H9 (cell line): Measurements from ENCODE around the gene USP4. TPM values are rescaled to one million over a fixed set of nuclear protein-coding genes. Genes with fewer than 3 reads are reported as not detected.

ENCODE experiments used
- DNase-seq: peaks from one replicate; pipeline ENCODE4 v3.0.0-alpha.2; 2017
- H2AFZ ChIP-seq: one replicate; pipeline ENCODE4 v1.6.1; 2013; ENCODE audit warnings: mild to moderate bottlenecking, low read length, control low read depth, moderate library complexity
- H2AK5ac ChIP-seq: 2 replicates; pipeline ENCODE4 v1.6.1; 2013; ENCODE audit warnings: low read length, control low read depth, mixed read lengths; ENCODE audit not compliant: insufficient read length
- H2BK120ac ChIP-seq: one replicate; pipeline ENCODE4 v1.6.1; 2013; ENCODE audit warnings: low read depth, mild to moderate bottlenecking, low read length, control low read depth, inconsistent platforms; ENCODE audit not compliant: poor library complexity, severe bottlenecking
- H2BK12ac ChIP-seq: 2 replicates; pipeline ENCODE4 v1.6.1; 2013; ENCODE audit warnings: low read length, control low read depth, mixed read lengths, low read depth; ENCODE audit not compliant: insufficient read length
- H2BK15ac ChIP-seq: 2 replicates; pipeline ENCODE4 v1.6.1; 2013; ENCODE audit warnings: low read depth, low read length, control low read depth
- H2BK20ac ChIP-seq: one replicate; pipeline ENCODE4 v1.6.1; 2013; ENCODE audit warnings: low read depth, mild to moderate bottlenecking, low read length, control low read depth, inconsistent platforms; ENCODE audit not compliant: poor library complexity, severe bottlenecking
- H2BK5ac ChIP-seq: 2 replicates; pipeline ENCODE4 v1.6.1; 2013; ENCODE audit warnings: low read length, control low read depth, mixed read lengths; ENCODE audit not compliant: insufficient read length
- H3K14ac ChIP-seq: 2 replicates; pipeline ENCODE4 v1.6.1; 2013; ENCODE audit warnings: low read length, control low read depth; ENCODE audit not compliant: insufficient read depth
- H3K18ac ChIP-seq: 2 replicates; pipeline ENCODE4 v1.6.1; 2013; ENCODE audit warnings: low read depth, mild to moderate bottlenecking, mixed read lengths, low read length, control low read depth; ENCODE audit not compliant: insufficient read length
- H3K23ac ChIP-seq: 2 replicates; pipeline ENCODE4 v1.6.1; 2013; ENCODE audit warnings: low read length, control low read depth, mixed read lengths, low read depth; ENCODE audit not compliant: insufficient read length
- H3K23me2 ChIP-seq: 2 replicates; pipeline ENCODE4 v1.6.1; 2013; ENCODE audit warnings: low read depth, mild to moderate bottlenecking, mixed read lengths, low read length, control low read depth; ENCODE audit not compliant: insufficient read length, poor library complexity, severe bottlenecking
- H3K27ac ChIP-seq: 2 replicates; pipeline ENCODE4 v1.5.1; 2013; ENCODE audit warnings: low read length, control low read depth, mixed read lengths, low read depth; ENCODE audit not compliant: insufficient read length
- H3K27me3 ChIP-seq: 2 replicates; pipeline ENCODE4 v1.6.1; 2013; ENCODE audit warnings: low read length, control low read depth, inconsistent platforms; ENCODE audit not compliant: insufficient read depth
- H3K4ac ChIP-seq: 2 replicates; pipeline ENCODE4 v1.6.1; 2013; ENCODE audit warnings: low read depth, mild to moderate bottlenecking, control low read depth, inconsistent platforms, low read length, moderate library complexity
- H3K4me1 ChIP-seq: 2 replicates; pipeline ENCODE4 v1.6.1; 2013; ENCODE audit warnings: low read length, control low read depth, inconsistent platforms; ENCODE audit not compliant: insufficient read depth
- H3K4me2 ChIP-seq: 2 replicates; pipeline ENCODE4 v1.6.1; 2013; ENCODE audit warnings: low read length, control low read depth, mixed read lengths; ENCODE audit not compliant: insufficient read length, insufficient read depth
- H3K56ac ChIP-seq: 2 replicates; pipeline ENCODE4 v1.6.1; 2013; ENCODE audit warnings: low read depth, mild to moderate bottlenecking, mixed read lengths, low read length, control low read depth; ENCODE audit not compliant: insufficient read length
- H3K79me1 ChIP-seq: 2 replicates; pipeline ENCODE4 v1.6.1; 2013; ENCODE audit warnings: low read depth, mild to moderate bottlenecking, moderate library complexity, low read length, control low read depth, inconsistent platforms; ENCODE audit not compliant: insufficient read depth, poor library complexity, severe bottlenecking
- H3K79me2 ChIP-seq: 2 replicates; pipeline ENCODE4 v1.6.1; 2013; ENCODE audit warnings: low read length, control low read depth, inconsistent platforms; ENCODE audit not compliant: insufficient read depth
- H3K9ac ChIP-seq: 2 replicates; pipeline ENCODE4 v1.6.1; 2013; ENCODE audit warnings: low read length, control low read depth, mixed read lengths; ENCODE audit not compliant: insufficient read length; ENCODE audit errors: extremely low read depth
- H3K9me3 ChIP-seq: one replicate; pipeline ENCODE4 v1.6.1; 2013; ENCODE audit warnings: low read depth, low read length, inconsistent platforms; ENCODE audit not compliant: control insufficient read depth
- H3T11ph ChIP-seq: one replicate; pipeline ENCODE4 v1.6.1; 2013; ENCODE audit warnings: mild to moderate bottlenecking, low read length, control low read depth, inconsistent platforms
- H4K20me1 ChIP-seq: one replicate; pipeline ENCODE4 v1.6.1; 2013; ENCODE audit not compliant: control insufficient read depth, insufficient read length, insufficient read depth
- H4K5ac ChIP-seq: 2 replicates; pipeline ENCODE4 v1.6.1; 2013; ENCODE audit warnings: low read depth, mild to moderate bottlenecking, mixed read lengths, low read length, control low read depth; ENCODE audit not compliant: insufficient read length
- H4K8ac ChIP-seq: replicated peaks from 2 replicates; pipeline ENCODE4 v1.6.1; 2013; ENCODE audit warnings: low read length, control low read depth, mixed read lengths, low read depth; ENCODE audit not compliant: insufficient read length
- H4K91ac ChIP-seq: 2 replicates; pipeline ENCODE4 v1.6.1; 2013; ENCODE audit warnings: low read depth, mild to moderate bottlenecking, moderate library complexity, mixed read lengths, low read length, control low read depth; ENCODE audit not compliant: insufficient read length
- H3K27ac Mint-ChIP-seq, 3 experiments: 2 replicates in 2 of 3; 3 replicates in 1 of 3; pipeline ENCODE4 v1.8.0; 2020 to 2021; ENCODE audit warnings: mixed read lengths in 3 of 3, mild to moderate bottlenecking in 1 of 3, moderate library complexity in 1 of 3
- H3K27me3 Mint-ChIP-seq: 2 replicates; pipeline ENCODE4 v1.8.0; 2021; ENCODE audit warnings: low read depth, mild to moderate bottlenecking, moderate library complexity, mixed read lengths
- H3K36me3 Mint-ChIP-seq, 3 experiments: 2 replicates in 2 of 3; 3 replicates in 1 of 3; pipeline ENCODE4 v1.8.0; 2020 to 2021; ENCODE audit warnings: low read depth in 3 of 3, mixed read lengths in 3 of 3; ENCODE audit not compliant: insufficient read depth in 1 of 3
- H3K4me1 Mint-ChIP-seq, 2 experiments: 2 replicates each; pipeline ENCODE4 v1.8.0; 2020; ENCODE audit warnings: mixed read lengths in 2 of 2
- H3K4me3 Mint-ChIP-seq, 2 experiments: 2 replicates in 1 of 2; 3 replicates in 1 of 2; pipeline ENCODE4 v1.8.0; 2020 to 2021; ENCODE audit warnings: mild to moderate bottlenecking in 2 of 2, mixed read lengths in 2 of 2, moderate library complexity in 1 of 2
- H3K9me3 Mint-ChIP-seq, 2 experiments: 2 replicates in 1 of 2; 3 replicates in 1 of 2; pipeline ENCODE4 v1.8.0; 2020; ENCODE audit warnings: mild to moderate bottlenecking in 2 of 2, mixed read lengths in 2 of 2, moderate library complexity in 1 of 2
- CTCF ChIP-seq: fragments of 200-600 bp; sonication (generic); conservative IDR thresholded peaks from 3 replicates; pipeline ENCODE4 v1.8.0; 2021; ENCODE audit warnings: antibody characterized with exemption, mild to moderate bottlenecking
- WGBS: extraction: QIAGEN DNeasy Blood & Tissue Kit; methylation state at CpG from one replicate; pipeline ENCODE4 v1.1.7; 2013; ENCODE audit warnings: missing lambda C conversion rate, low lambda C conversion rate, mixed read lengths; ENCODE audit not compliant: insufficient read length; ENCODE audit errors: extremely low coverage; 5-methylcytosine and 5-hydroxymethylcytosine counted together
- total RNA-seq: library from RNA; stranded (reverse); gene quantifications from 2 replicates; pipeline ENCODE4 v1.2.1, GENCODE V29; 2021

USP4 gene
- total RNA-seq, 1 experiment from 2014 or later: 36.1 TPM

- no peaks in the 10 kb centered on the region; the same call in 1 of the 2 replicates for H3K79me2 ChIP-seq
- no peak overlapping the region for H3K27ac ChIP-seq
- H3K23me2 ChIP-seq: peaks cover 6% of the 10 kb centered on the region
- H3K56ac ChIP-seq: no peak overlapping the region
- WGBS: no CpG with 5 or more reads among the region's 5 CpGs
- no peak overlapping the region for H2BK12ac ChIP-seq
- H3K23ac ChIP-seq: no peak overlapping the region
- no peak overlapping the region for H3K9ac ChIP-seq
- no peak overlapping the region for H4K8ac ChIP-seq
- H2BK20ac ChIP-seq: no peak overlapping the region
- no peaks in the 10 kb centered on the region for H4K20me1 ChIP-seq
- no peak for DNase-seq
- no peak overlapping the region for H3K4me2 ChIP-seq
- no peak overlapping the region for H3K18ac ChIP-seq
- H3K4me3 Mint-ChIP-seq: no peak overlapping the region
- no peak overlapping the region for H2BK5ac ChIP-seq
- H4K91ac ChIP-seq: no peak overlapping the region
- H3K27me3 ChIP-seq: no peaks in the 10 kb centered on the region
- TF ChIP-seq CTCF: no peak
- no peak overlapping the region for H2BK120ac ChIP-seq
- no peaks in the 10 kb centered on the region; the same call in 1 of the 2 replicates for H3K4me1 ChIP-seq
- no peaks in the 10 kb centered on the region for H3K79me1 ChIP-seq
- H3K9me3 Mint-ChIP-seq: peaks cover 0 to 2% of the 10 kb centered on the region in 2 experiments; a peak in 1 of 5 replicates
- H3K14ac ChIP-seq: no peak overlapping the region
- no peak overlapping the region for H2AFZ ChIP-seq
- no peak overlapping the region for H2BK15ac ChIP-seq
- peaks cover 9 to 29% (median 18%) of the 10 kb centered on the region in 3 experiments for H3K36me3 Mint-ChIP-seq
- peaks cover 9 to 12% of the 10 kb centered on the region in 2 experiments for H3K4me1 Mint-ChIP-seq
- H3K27me3 Mint-ChIP-seq: peaks cover 3% of the 10 kb centered on the region; the same call in 1 of the 2 replicates
- no peak overlapping the region for H3K4ac ChIP-seq
- H4K5ac ChIP-seq: no peak overlapping the region
- H3K27ac Mint-ChIP-seq: peak overlapping the region in 1 of 3 experiments; percentile 5; a peak in 1 of 7 replicates
- H3T11ph ChIP-seq: no peak overlapping the region
- H3K9me3 ChIP-seq: no peaks in the 10 kb centered on the region
- H2AK5ac ChIP-seq: no peak overlapping the region
Measured at GRCh38 chr3:49352890-49353421, 13.1 kb upstream of the USP4 start.
